Measurements from ENCODE around the gene UGT1A8. TPM values are rescaled to one million over a fixed set of nuclear protein-coding genes. Genes with fewer than 3 reads are reported as not detected.

The UGT1A8 gene
- total RNA-seq, 1 experiment from 2014 or later, result not detected

- no peaks in the 10 kb centered on the region for H3K4me1 ChIP-seq (ENCODE audit: control insufficient read depth in 1 of 2, insufficient read depth in 2 of 2, low read length in 2 of 2)
- no peaks in the 10 kb centered on the region for H3K27me3 ChIP-seq (ENCODE audit: insufficient read depth, low read length)
- H3K36me3 ChIP-seq (ENCODE audit: control insufficient read depth in 1 of 2, insufficient read depth in 2 of 2, low read length in 2 of 2), result no peaks in the 10 kb centered on the region
- no peaks in the 10 kb centered on the region for H3K9me2 ChIP-seq (ENCODE audit: insufficient read depth)
- no peaks in the 10 kb centered on the region for H4K20me1 ChIP-seq (ENCODE audit: insufficient read depth)
- H3K4me3 ChIP-seq (replicated peaks in 1 of 2; ENCODE audit: low read depth in 1 of 2, low read length in 2 of 2), result no peak overlapping the region
- no peak overlapping the region for H3K27ac ChIP-seq (ENCODE audit: low read depth, low read length)
- H3K4me2 ChIP-seq (ENCODE audit: low read length), result no peak overlapping the region
- no peaks in the 10 kb centered on the region for H3K79me2 ChIP-seq (ENCODE audit: insufficient read depth, low read length)
- RAD21 ChIA-PET (ENCODE audit: low non-redundant PET in 1 of 2, low total read pairs in 2 of 2, uncharacterized antibody in 2 of 2, unreplicated experiment in 2 of 2), result no interaction called here
- no peak overlapping the region for H2AFZ ChIP-seq (ENCODE audit: low read depth, low read length, poor library complexity, severe bottlenecking)
- no peaks in the 10 kb centered on the region for H3K9me3 ChIP-seq (ENCODE audit: control insufficient read depth in 1 of 2, insufficient read depth in 1 of 2, low read depth in 1 of 2, low read length in 2 of 2)
- ATAC-seq (no peak), DNase-seq (ENCODE audit: low read depth, low spot score) (no peak)
- POLR2A ChIA-PET, result no interaction called here
- TF ChIP-seq, protein P1, sequence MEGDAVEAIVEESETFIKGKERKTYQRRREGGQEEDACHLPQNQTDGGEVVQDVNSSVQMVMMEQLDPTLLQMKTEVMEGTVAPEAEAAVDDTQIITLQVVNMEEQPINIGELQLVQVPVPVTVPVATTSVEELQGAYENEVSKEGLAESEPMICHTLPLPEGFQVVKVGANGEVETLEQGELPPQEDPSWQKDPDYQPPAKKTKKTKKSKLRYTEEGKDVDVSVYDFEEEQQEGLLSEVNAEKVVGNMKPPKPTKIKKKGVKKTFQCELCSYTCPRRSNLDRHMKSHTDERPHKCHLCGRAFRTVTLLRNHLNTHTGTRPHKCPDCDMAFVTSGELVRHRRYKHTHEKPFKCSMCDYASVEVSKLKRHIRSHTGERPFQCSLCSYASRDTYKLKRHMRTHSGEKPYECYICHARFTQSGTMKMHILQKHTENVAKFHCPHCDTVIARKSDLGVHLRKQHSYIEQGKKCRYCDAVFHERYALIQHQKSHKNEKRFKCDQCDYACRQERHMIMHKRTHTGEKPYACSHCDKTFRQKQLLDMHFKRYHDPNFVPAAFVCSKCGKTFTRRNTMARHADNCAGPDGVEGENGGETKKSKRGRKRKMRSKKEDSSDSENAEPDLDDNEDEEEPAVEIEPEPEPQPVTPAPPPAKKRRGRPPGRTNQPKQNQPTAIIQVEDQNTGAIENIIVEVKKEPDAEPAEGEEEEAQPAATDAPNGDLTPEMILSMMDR (IDR thresholded peaks at IDR 0.05 in 2 of 3, conservative IDR thresholded peaks at IDR 0.05 in 1 of 3; ENCODE audit: borderline replicate concordance in 1 of 3, insufficient read depth in 1 of 3, low read depth in 2 of 3, low read length in 2 of 3), result no peak
- TF ChIP-seq EGR1 (IDR thresholded peaks at IDR 0.05; ENCODE audit: low read depth) (no peak), SRF (IDR thresholded peaks at IDR 0.05; ENCODE audit: low read depth) (no peak), POLR2A (IDR thresholded peaks at IDR 0.05; ENCODE audit: borderline replicate concordance, extremely low read depth, insufficient read depth, insufficient read length) (no peak), YY1 (IDR thresholded peaks at IDR 0.05; ENCODE audit: extremely low read depth, insufficient replicate concordance, low read depth, low read length) (no peak), JUND (IDR thresholded peaks at IDR 0.05) (no peak), CBX3 (IDR thresholded peaks at IDR 0.05; ENCODE audit: low read depth) (no peak), EZH2phosphoT487 (IDR thresholded peaks at IDR 0.05; ENCODE audit: borderline replicate concordance) (no peak), FOSL1 (IDR thresholded peaks at IDR 0.05; ENCODE audit: low read depth) (no peak)
- TF ChIP-seq, protein P2, sequence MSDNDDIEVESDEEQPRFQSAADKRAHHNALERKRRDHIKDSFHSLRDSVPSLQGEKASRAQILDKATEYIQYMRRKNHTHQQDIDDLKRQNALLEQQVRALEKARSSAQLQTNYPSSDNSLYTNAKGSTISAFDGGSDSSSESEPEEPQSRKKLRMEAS (IDR thresholded peaks at IDR 0.05), result no peak
- TF ChIP-seq, protein P3, sequence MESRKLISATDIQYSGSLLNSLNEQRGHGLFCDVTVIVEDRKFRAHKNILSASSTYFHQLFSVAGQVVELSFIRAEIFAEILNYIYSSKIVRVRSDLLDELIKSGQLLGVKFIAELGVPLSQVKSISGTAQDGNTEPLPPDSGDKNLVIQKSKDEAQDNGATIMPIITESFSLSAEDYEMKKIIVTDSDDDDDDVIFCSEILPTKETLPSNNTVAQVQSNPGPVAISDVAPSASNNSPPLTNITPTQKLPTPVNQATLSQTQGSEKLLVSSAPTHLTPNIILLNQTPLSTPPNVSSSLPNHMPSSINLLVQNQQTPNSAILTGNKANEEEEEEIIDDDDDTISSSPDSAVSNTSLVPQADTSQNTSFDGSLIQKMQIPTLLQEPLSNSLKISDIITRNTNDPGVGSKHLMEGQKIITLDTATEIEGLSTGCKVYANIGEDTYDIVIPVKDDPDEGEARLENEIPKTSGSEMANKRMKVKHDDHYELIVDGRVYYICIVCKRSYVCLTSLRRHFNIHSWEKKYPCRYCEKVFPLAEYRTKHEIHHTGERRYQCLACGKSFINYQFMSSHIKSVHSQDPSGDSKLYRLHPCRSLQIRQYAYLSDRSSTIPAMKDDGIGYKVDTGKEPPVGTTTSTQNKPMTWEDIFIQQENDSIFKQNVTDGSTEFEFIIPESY (IDR thresholded peaks at IDR 0.05; ENCODE audit: extremely low read depth, insufficient replicate concordance, low read length), result no peak
- no peak overlapping the region for H3K9ac ChIP-seq (ENCODE audit: low read length)
- CTCF ChIA-PET, result no interaction called here
- no TSS peak for BruUV-seq (replicated peaks)
- intact Hi-C loops (cut with micrococcal nuclease), result no loop called here
Observed at GRCh38 chr2:233792720-233793119, 175.3 kb downstream of the UGT1A8 start.
